ENCODE data around the gene KRT37. TPM values are rescaled to one million over a fixed set of nuclear protein-coding genes. Genes with fewer than 3 reads are reported as not detected.
A peak's percentile ranks its signal among the peaks of the same experiment; 100 is the strongest.

KRT37 gene
- total and polyA plus RNA-seq, 2 of the 13 experiments (the other 11 are each of a cell fraction or from before 2014, with no cell fraction given): 0.69 TPM; not detected in 1

- peak overlapping the region; percentile 7 for H3K27ac ChIP-seq (ENCODE audit: extremely low read length, insufficient read depth, low read length)
- FAIRE-seq: no peak
- TSS peak; percentile 69 for BruUV-seq (replicated peaks)
- 34% methylated on average over 6 of the region's 7 CpGs for WGBS (ENCODE audit: low lambda C conversion rate)
- H3K36me3 ChIP-seq (replicated peaks in 1 of 2; ENCODE audit: control insufficient read depth in 1 of 2, insufficient read depth in 2 of 2, low read length in 2 of 2): no peaks in the 10 kb centered on the region
- POLR2A ChIA-PET: interaction anchor here (0.9 to 4.1 kb wide), 7 partner anchors 10 to 502 kb away, joined by 3 to 35 read pairs (median 3); partner anchors contain the start of gene KRT19
- in situ Hi-C loops (cut with HindIII; ENCODE audit: extremely low pct_ligation_motif_present, low pct_unique_long_range_greater_than_20kb): no loop called here
- peak overlapping the region; percentile 18; the same call in 1 of the 2 replicates for H3K9ac ChIP-seq (ENCODE audit: insufficient read depth, low read depth, low read length)
- CTCF ChIA-PET (ENCODE audit: low intra/inter-chr PET ratio, low total read pairs): no interaction called here
- peaks cover 34% of the 10 kb centered on the region for H3K4me1 ChIP-seq (ENCODE audit: insufficient read depth, low read length)
- no peaks in the 10 kb centered on the region for H3K79me2 ChIP-seq (ENCODE audit: insufficient read depth, low read length)
- DNase-seq (ENCODE audit: low spot score): peak; percentile 95
- intact Hi-C loops (cut with micrococcal nuclease; ENCODE audit: unreplicated experiment): no loop called here
- no peak overlapping the region for H3K4me3 ChIP-seq (replicated peaks in 1 of 3; ENCODE audit: insufficient read depth in 1 of 3, low read depth in 2 of 3, low read length in 3 of 3)
- H2AFZ ChIP-seq (ENCODE audit: low read length): no peak overlapping the region
- H3K9me3 ChIP-seq (ENCODE audit: low read length): no peaks in the 10 kb centered on the region
- no peaks in the 10 kb centered on the region for H4K20me1 ChIP-seq (ENCODE audit: insufficient read depth, low read length)
- H3K27me3 ChIP-seq (ENCODE audit: control insufficient read depth in 1 of 2, insufficient read depth in 2 of 2, low read length in 2 of 2): no peaks in the 10 kb centered on the region
- peak; percentile 46; the same call in 1 of the 3 replicates for ATAC-seq
- no peak overlapping the region for H3K4me2 ChIP-seq (ENCODE audit: low read depth, low read length)
- TF ChIP-seq PRDM15 (CRISPR knock-in tag; IDR thresholded peaks at IDR 0.05): no peak
- no peak for TF ChIP-seq ZBTB40 (IDR thresholded peaks at IDR 0.05)
- TF ChIP-seq ZBTB40 (CRISPR knock-in tag; IDR thresholded peaks at IDR 0.05): no peak
- TF ChIP-seq HMGXB4 (CRISPR knock-in tag; IDR thresholded peaks at IDR 0.05; ENCODE audit: borderline replicate concordance in 1 of 2, low read depth in 1 of 2): no peak
- TF ChIP-seq FOSL2 (CRISPR knock-in tag; IDR thresholded peaks at IDR 0.05): peak; percentile 99
- TF ChIP-seq ZSCAN22 (CRISPR knock-in tag; IDR thresholded peaks at IDR 0.05): no peak
- TF ChIP-seq MYPOP (CRISPR knock-in tag; IDR thresholded peaks at IDR 0.05): no peak
Observed at GRCh38 chr17:41404024-41404671, 20.2 kb downstream of the KRT37 start.

Data from HepG2 (cell line).